Measurements from ENCODE around the gene OR2A2.

Gene OR2A2

DNA sequence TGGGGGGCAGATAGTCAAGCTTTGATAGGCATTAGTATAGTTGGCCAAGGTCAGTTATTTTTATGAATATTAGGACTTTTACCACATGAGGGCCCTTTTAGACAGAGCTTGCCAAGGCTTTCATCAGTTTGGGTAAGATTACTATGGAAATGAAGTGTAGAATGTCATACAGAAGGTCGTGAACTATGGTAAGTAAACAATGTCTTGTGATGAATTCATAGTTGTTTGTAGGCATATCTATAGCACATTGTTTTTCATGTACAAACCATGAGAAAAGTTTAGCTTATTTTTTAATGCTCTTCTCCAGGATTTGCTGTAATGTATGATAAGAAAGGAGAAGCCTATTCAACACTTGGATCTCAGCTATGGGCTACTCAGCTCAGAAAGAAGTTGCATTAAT is 4.3 kb downstream of the OR2A2 start:
- no peak overlapping the region for H3K4me3 ChIP-seq (ENCODE audit: insufficient read depth, low read length, poor library complexity, severe bottlenecking)
- no peak overlapping the region for H3K9ac ChIP-seq (ENCODE audit: low read length)
- H3K27ac ChIP-seq (ENCODE audit: low read depth, low read length): no peak overlapping the region
- no peaks in the 10 kb centered on the region for H3K9me2 ChIP-seq (replicated peaks; ENCODE audit: insufficient read depth, low read length)
- H3K4me2 ChIP-seq (ENCODE audit: low read depth, low read length, poor library complexity, severe bottlenecking): no peak overlapping the region
- no peaks in the 10 kb centered on the region for H3F3A ChIP-seq (ENCODE audit: insufficient read depth)
- TF ChIP-seq, protein P1, sequence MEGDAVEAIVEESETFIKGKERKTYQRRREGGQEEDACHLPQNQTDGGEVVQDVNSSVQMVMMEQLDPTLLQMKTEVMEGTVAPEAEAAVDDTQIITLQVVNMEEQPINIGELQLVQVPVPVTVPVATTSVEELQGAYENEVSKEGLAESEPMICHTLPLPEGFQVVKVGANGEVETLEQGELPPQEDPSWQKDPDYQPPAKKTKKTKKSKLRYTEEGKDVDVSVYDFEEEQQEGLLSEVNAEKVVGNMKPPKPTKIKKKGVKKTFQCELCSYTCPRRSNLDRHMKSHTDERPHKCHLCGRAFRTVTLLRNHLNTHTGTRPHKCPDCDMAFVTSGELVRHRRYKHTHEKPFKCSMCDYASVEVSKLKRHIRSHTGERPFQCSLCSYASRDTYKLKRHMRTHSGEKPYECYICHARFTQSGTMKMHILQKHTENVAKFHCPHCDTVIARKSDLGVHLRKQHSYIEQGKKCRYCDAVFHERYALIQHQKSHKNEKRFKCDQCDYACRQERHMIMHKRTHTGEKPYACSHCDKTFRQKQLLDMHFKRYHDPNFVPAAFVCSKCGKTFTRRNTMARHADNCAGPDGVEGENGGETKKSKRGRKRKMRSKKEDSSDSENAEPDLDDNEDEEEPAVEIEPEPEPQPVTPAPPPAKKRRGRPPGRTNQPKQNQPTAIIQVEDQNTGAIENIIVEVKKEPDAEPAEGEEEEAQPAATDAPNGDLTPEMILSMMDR (IDR thresholded peaks at IDR 0.05; ENCODE audit: insufficient read depth, low read length, poor library complexity, severe bottlenecking): no peak
- no peaks in the 10 kb centered on the region for H3K27me3 ChIP-seq (ENCODE audit: low read length)
- no peaks in the 10 kb centered on the region for H3K9me3 ChIP-seq (ENCODE audit: insufficient read depth, low read length)
- no peak overlapping the region for H2AFZ ChIP-seq (ENCODE audit: low read depth, low read length, severe bottlenecking)
- no peaks in the 10 kb centered on the region for H3K79me2 ChIP-seq (ENCODE audit: insufficient read depth, low read length)
- H4K20me1 ChIP-seq (ENCODE audit: low read depth, low read length): no peaks in the 10 kb centered on the region
- H3K36me3 ChIP-seq (ENCODE audit: low read length): no peaks in the 10 kb centered on the region

GRCh38 chr7:144118341-144118740 is 9.0 kb downstream of the OR2A2 start:
- Histone ChIP-seq H3K9me2 (replicated peaks; ENCODE audit: insufficient read depth, low read length) (no peaks in the 10 kb centered on the region), H2AFZ (ENCODE audit: low read depth, low read length, severe bottlenecking) (no peak overlapping the region), H4K20me1 (ENCODE audit: low read depth, low read length) (no peaks in the 10 kb centered on the region), H3K9me3 (ENCODE audit: insufficient read depth, low read length) (no peaks in the 10 kb centered on the region), H3K27me3 (ENCODE audit: low read length) (no peaks in the 10 kb centered on the region), H3K27ac (ENCODE audit: low read depth, low read length) (no peak overlapping the region), H3K9ac (ENCODE audit: low read length) (no peak overlapping the region), H3F3A (ENCODE audit: insufficient read depth) (no peaks in the 10 kb centered on the region), H3K36me3 (ENCODE audit: low read length) (no peaks in the 10 kb centered on the region), H3K79me2 (ENCODE audit: insufficient read depth, low read length) (no peaks in the 10 kb centered on the region), H3K4me2 (ENCODE audit: low read depth, low read length, poor library complexity, severe bottlenecking) (no peak overlapping the region), H3K4me3 (ENCODE audit: insufficient read depth, low read length, poor library complexity, severe bottlenecking) (no peak overlapping the region)
- no peak for TF ChIP-seq EZH2phosphoT487 (conservative IDR thresholded peaks at IDR 0.05; ENCODE audit: low read length)
- TF ChIP-seq, protein P1 (IDR thresholded peaks at IDR 0.05; ENCODE audit: insufficient read depth, low read length, poor library complexity, severe bottlenecking): no peak

- Histone ChIP-seq H3K4me2 (ENCODE audit: low read depth, low read length, poor library complexity, severe bottlenecking) (no peak within 1 kb of the TSS), H3K79me2 (ENCODE audit: insufficient read depth, low read length) (no peaks in the 10 kb centered on the region), H3K36me3 (ENCODE audit: low read length) (no peaks in the 10 kb centered on the region), H3K27me3 (ENCODE audit: low read length) (no peaks in the 10 kb centered on the region), H3K9me3 (ENCODE audit: insufficient read depth, low read length) (no peaks in the 10 kb centered on the region), H2AFZ (ENCODE audit: low read depth, low read length, severe bottlenecking) (no peak within 1 kb of the TSS), H3K4me3 (ENCODE audit: insufficient read depth, low read length, poor library complexity, severe bottlenecking) (no peak within 1 kb of the TSS), H4K20me1 (ENCODE audit: low read depth, low read length) (no peaks in the 10 kb centered on the region), H3K9ac (ENCODE audit: low read length) (no peak within 1 kb of the TSS), H3K27ac (ENCODE audit: low read depth, low read length) (no peak within 1 kb of the TSS), H3F3A (ENCODE audit: insufficient read depth) (no peaks in the 10 kb centered on the region), H3K9me2 (replicated peaks; ENCODE audit: insufficient read depth, low read length) (no peaks in the 10 kb centered on the region)
- TF ChIP-seq EZH2phosphoT487 (conservative IDR thresholded peaks at IDR 0.05; ENCODE audit: low read length): no peak
- TF ChIP-seq, protein P1 (IDR thresholded peaks at IDR 0.05; ENCODE audit: insufficient read depth, low read length, poor library complexity, severe bottlenecking): no peak
These were observed 13.5 kb downstream of the OR2A2 start, which contains the start of gene OR2A14 for GRCh38 chr7:144122876-144123275. OR2A14 (plus strand) TSS chr7:144123176; CDS start chr7:144129113, 5,937 bp downstream.

Measured in SU-DHL-6 (cell line).